ENCODE data around the gene VPS16. TPM values are rescaled to one million over a fixed set of nuclear protein-coding genes. Genes with fewer than 3 reads are reported as not detected.

Gene VPS16
- 10 to 100 TPM; 17.2 to 22.2 (median 19.1) TPM for total RNA-seq
- long read RNA-seq, partial matches to known transcripts: 0 of 3 reads
- long read RNA-seq, other reads (novel, unspliced or antisense): 1 of 3 reads

DNA sequence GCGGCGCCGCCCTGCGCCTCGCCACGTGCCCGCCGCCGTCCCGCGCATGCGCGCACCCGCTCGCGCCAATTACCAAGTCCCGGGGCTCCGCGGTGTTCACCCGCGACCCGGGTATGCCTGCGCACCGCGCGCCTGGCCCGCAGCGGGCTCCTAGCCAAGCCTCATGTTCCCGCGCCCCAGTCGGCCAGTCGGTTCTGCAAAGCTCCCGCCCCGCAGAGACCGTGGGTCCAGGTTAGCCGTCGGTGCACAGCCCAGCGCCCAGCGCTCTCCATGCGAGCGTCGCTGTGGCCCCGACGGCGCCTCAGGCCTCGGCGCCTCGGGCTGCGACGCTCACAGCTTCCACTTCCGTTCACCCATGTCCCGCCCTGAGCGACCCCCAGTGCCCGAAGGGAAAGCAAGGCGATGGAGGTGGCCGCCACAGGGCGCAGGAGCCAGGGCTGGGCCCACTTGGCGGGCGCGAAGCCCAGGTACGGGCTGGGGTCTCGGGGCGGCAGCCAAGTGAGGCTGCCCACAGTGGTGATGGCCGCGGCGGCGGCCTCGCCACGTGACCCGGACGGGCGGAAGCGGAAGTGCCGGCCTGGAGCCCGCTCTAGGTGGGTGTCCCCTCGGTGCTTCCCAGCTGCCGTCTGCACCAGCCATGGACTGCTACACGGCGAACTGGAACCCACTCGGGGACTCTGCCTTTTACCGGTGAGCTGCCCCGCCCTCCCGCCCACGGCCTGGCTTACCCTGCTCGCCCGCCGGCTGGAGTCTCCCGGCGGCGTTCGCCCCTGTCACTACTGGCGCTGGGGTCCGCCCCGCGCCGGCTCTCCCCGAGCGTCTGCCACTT is at the start of gene VPS16, which contains the start of gene PCED1A:
TSS of gene VPS16 (plus strand) at position 608 of the 829 bp plus-strand sequence. CDS start at position 638, 30 bp downstream.
TSS of gene PCED1A (minus strand) at position 518 of the 829 bp plus-strand sequence. CDS start 743 bp downstream, outside the sequence.
- intact Hi-C loops (cut with DNase I): no loop called here
- peak; percentile 64 for TF ChIP-seq POLR2A (IDR thresholded peaks at IDR 0.05)
- TF ChIP-seq, protein P1, sequence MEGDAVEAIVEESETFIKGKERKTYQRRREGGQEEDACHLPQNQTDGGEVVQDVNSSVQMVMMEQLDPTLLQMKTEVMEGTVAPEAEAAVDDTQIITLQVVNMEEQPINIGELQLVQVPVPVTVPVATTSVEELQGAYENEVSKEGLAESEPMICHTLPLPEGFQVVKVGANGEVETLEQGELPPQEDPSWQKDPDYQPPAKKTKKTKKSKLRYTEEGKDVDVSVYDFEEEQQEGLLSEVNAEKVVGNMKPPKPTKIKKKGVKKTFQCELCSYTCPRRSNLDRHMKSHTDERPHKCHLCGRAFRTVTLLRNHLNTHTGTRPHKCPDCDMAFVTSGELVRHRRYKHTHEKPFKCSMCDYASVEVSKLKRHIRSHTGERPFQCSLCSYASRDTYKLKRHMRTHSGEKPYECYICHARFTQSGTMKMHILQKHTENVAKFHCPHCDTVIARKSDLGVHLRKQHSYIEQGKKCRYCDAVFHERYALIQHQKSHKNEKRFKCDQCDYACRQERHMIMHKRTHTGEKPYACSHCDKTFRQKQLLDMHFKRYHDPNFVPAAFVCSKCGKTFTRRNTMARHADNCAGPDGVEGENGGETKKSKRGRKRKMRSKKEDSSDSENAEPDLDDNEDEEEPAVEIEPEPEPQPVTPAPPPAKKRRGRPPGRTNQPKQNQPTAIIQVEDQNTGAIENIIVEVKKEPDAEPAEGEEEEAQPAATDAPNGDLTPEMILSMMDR (IDR thresholded peaks at IDR 0.05): no peak
- no peaks in the 10 kb centered on the region for H3K36me3 ChIP-seq
- DNase-seq (peak; percentile 89 to 91 (median 90)), ATAC-seq (peak; percentile 97 to 98 (median 98))
- H3K4me3 ChIP-seq: peak within 1 kb of the TSS; percentile 83 to 97 (median 96)
- no CpG with 5 or more reads among the region's 98 CpGs for WGBS (ENCODE audit: insufficient coverage, low coverage, low lambda C conversion rate, missing lambda C conversion rate)
- peaks cover 0 to 17% (median 2%) of the 10 kb centered on the region in 4 donors for H3K4me1 ChIP-seq
- H3K27ac ChIP-seq: peak within 1 kb of the TSS; percentile 71 to 93 (median 83)
- H3K27me3 ChIP-seq: no peaks in the 10 kb centered on the region
- H3K9me3 ChIP-seq: no peaks in the 10 kb centered on the region

DNA sequence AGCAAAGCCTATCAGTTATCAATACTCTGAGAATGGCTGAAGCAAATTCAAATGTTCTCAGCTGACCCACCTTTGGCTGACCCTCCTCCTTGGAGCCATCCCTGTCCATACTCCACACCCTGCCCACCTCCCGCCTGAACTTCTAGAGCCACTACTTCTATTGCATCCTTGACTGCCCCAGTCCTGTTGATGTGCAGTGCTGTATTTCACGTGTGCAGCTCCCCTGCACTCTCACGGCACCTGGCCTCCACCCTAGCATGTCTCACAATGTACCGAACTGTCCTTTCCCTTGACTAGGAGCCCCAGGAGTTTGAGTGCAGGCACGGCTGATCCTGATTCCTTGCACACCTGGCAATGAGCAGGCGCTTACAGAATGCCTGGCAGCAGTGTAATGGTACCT is 47.1 kb upstream of the VPS16 start:
- ATAC-seq (no peak), DNase-seq (no peak)
- Histone ChIP-seq H3K4me1 (no peaks in the 10 kb centered on the region), H3K27me3 (no peaks in the 10 kb centered on the region), H3K9me3 (no peaks in the 10 kb centered on the region), H3K4me3 (no peak overlapping the region), H3K36me3 (no peaks in the 10 kb centered on the region), H3K27ac (no peak overlapping the region)
- intact Hi-C loops (cut with DNase I): no loop called here
- no peak for TF ChIP-seq POLR2A (IDR thresholded peaks at IDR 0.05)
- TF ChIP-seq, protein P1 (IDR thresholded peaks at IDR 0.05): no peak
- WGBS (ENCODE audit: insufficient coverage, low coverage, low lambda C conversion rate, missing lambda C conversion rate): 68% methylated on average over 2 of the region's 6 CpGs

DNA sequence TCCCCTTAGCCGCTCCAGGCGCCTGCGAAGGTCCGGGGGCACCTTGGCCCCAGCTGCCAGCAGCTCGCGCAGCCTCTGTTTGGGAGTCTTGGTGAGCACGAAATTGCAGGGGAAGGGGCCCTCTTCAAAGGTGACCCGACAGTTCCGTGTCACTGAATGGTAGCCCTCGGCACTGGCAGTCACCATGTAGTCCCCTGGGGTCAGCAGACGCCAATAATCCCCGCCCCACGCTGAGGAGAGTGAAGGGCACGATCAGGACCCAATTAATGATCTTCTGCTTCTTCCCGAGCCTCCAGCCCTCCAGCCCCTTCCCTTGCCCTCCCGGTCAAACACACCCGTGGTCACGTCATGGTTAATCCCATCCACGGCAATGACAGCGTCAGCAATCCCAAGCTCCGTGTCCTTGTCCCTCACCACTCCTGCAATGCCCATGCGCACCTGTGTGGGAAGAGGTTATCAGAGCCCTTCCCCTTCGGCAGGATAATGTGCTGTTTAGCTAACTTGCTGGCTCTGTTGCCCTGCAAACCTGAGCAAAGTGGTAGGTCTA is 46.3 kb upstream of the VPS16 start:
- no peaks in the 10 kb centered on the region for H3K9me3 ChIP-seq
- no peak for ATAC-seq
- 62% methylated on average over 14 of the region's 23 CpGs for WGBS (ENCODE audit: insufficient coverage, low coverage, low lambda C conversion rate, missing lambda C conversion rate)
- H3K4me3 ChIP-seq: no peak overlapping the region
- TF ChIP-seq POLR2A (IDR thresholded peaks at IDR 0.05): no peak
- TF ChIP-seq, protein P1 (IDR thresholded peaks at IDR 0.05): no peak
- H3K27ac ChIP-seq: no peak overlapping the region
- no peaks in the 10 kb centered on the region for H3K27me3 ChIP-seq
- no peaks in the 10 kb centered on the region for H3K4me1 ChIP-seq
- intact Hi-C loops (cut with DNase I): no loop called here
- DNase-seq: no peak
- no peaks in the 10 kb centered on the region for H3K36me3 ChIP-seq

DNA sequence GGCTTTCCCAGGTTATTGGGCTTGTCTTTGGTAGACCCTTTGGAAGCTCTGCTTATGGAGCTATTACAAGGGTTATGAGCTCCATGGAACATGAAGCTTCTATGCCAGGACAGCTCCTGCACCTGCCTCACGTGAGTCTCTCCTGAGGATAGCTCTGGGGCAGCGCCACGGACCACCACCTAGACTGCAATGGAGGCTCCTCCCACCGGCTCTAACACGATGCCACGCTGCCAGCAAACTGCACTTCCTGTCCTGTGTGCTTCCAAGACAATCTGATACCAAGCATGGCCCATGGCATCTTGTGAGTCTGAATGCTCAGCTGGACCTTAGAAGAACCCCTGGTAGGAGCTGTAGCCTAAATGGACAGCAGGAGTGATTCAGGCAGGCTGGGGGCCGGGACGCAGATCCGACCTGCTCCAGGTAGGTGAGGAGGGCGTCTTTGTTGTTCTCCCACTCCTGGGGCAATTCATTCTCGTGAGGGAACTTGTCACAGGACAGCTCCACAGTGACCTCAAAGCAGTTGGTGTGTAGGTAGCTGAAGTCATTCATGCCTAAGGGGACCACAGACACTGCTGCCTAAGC is 45.6 kb upstream of the VPS16 start:
- intact Hi-C loops (cut with DNase I): no loop called here
- ATAC-seq: no peak
- 67% methylated on average over 3 of the region's 11 CpGs for WGBS (ENCODE audit: insufficient coverage, low coverage, low lambda C conversion rate, missing lambda C conversion rate)
- Histone ChIP-seq H3K27ac (no peak overlapping the region), H3K4me3 (no peak overlapping the region), H3K36me3 (no peaks in the 10 kb centered on the region), H3K4me1 (no peaks in the 10 kb centered on the region), H3K9me3 (no peaks in the 10 kb centered on the region), H3K27me3 (no peaks in the 10 kb centered on the region)
- no peak for DNase-seq
- TF ChIP-seq POLR2A (IDR thresholded peaks at IDR 0.05): no peak
- TF ChIP-seq, protein P1 (IDR thresholded peaks at IDR 0.05): no peak
